NCI-H1092 treated with DMSO at 0.1 percent for 48 hours (cell line): ENCODE results near the gene LRMDA.
"Not testable (repeated sequence)": the region's sequence is repeated elsewhere in the genome, so short reads cannot be mapped to it uniquely, and the experiment has no call there.

ENCODE experiments used
- DNase-seq: peaks from one replicate; lab custom pipeline; 2025; lab: John Stamatoyannopoulos, UW

Gene LRMDA

GRCh38 chr10:76126607-76127527 lies 695.4 kb downstream of the LRMDA start:
- DNase-seq: no peak

- no peak for DNase-seq
Measured at GRCh38 chr10:76127984-76128589, 696.7 kb downstream of the LRMDA start.

- no peak for DNase-seq
Measured at GRCh38 chr10:76129213-76129612, 697.8 kb downstream of the LRMDA start.

- no peak for DNase-seq
Measured at GRCh38 chr10:76130892-76131291, 699.5 kb downstream of the LRMDA start.

- no peak for DNase-seq
Measured at GRCh38 chr10:76133597-76134255, 702.3 kb downstream of the LRMDA start.

GRCh38 chr10:76136961-76137360 lies 705.5 kb downstream of the LRMDA start:
- DNase-seq: no peak

GRCh38 chr10:76138286-76138685 lies 706.9 kb downstream of the LRMDA start:
- DNase-seq: no peak

- DNase-seq: no peak
Measured at GRCh38 chr10:76138906-76139305, 707.5 kb downstream of the LRMDA start.

- DNase-seq: no peak
Measured at GRCh38 chr10:76139431-76139830, 708.0 kb downstream of the LRMDA start.

- DNase-seq: no peak
Measured at GRCh38 chr10:76141376-76141775, 710.0 kb downstream of the LRMDA start.

GRCh38 chr10:76148217-76148616 lies 716.8 kb downstream of the LRMDA start:
- not testable (repeated sequence) for DNase-seq

GRCh38 chr10:76149182-76149581 lies 717.8 kb downstream of the LRMDA start:
- DNase-seq: no peak

GRCh38 chr10:76149602-76150138 lies 718.2 kb downstream of the LRMDA start:
- no peak for DNase-seq

- DNase-seq: no peak
Measured at GRCh38 chr10:76150139-76150875, 718.9 kb downstream of the LRMDA start.

- no peak for DNase-seq
Measured at GRCh38 chr10:76150876-76151288, 719.5 kb downstream of the LRMDA start.

GRCh38 chr10:76152186-76152585 lies 720.8 kb downstream of the LRMDA start:
- no peak for DNase-seq

- no peak for DNase-seq
Measured at GRCh38 chr10:76155961-76156360, 724.5 kb downstream of the LRMDA start.

- DNase-seq: no peak
Measured at GRCh38 chr10:76160446-76161300, 729.2 kb downstream of the LRMDA start.

- no peak for DNase-seq
Measured at GRCh38 chr10:76161301-76161582, 729.8 kb downstream of the LRMDA start.

- DNase-seq: no peak
Measured at GRCh38 chr10:76168437-76168836, 737.0 kb downstream of the LRMDA start.

- no peak for DNase-seq
Measured at GRCh38 chr10:76169246-76169645, 737.8 kb downstream of the LRMDA start.
